Parathyroid adenoma (tissue), 2 donors: ENCODE measurements around the gene LIPC.

ENCODE experiments used
- H2AFZ ChIP-seq: fragments of 300-600 bp; sonication (generic); one replicate; pipeline ENCODE4 v1.7.0; 2017; ENCODE audit warnings: antibody characterized with exemption, mild to moderate bottlenecking
- H3K27ac ChIP-seq: fragments of 300-600 bp; sonication (generic); one replicate; pipeline ENCODE4 v1.7.0; 2017
- H3K27me3 ChIP-seq: fragments of 300-600 bp; sonication (generic); one replicate; pipeline ENCODE4 v1.7.0; 2017; ENCODE audit warnings: low read length; ENCODE audit not compliant: control insufficient read depth, insufficient read depth
- H3K36me3 ChIP-seq: fragments of 300-600 bp; sonication (generic); one replicate; pipeline ENCODE4 v1.7.0; 2017; ENCODE audit warnings: low read length; ENCODE audit not compliant: control insufficient read depth, insufficient read depth
- H3K4me1 ChIP-seq: fragments of 300-600 bp; sonication (generic); one replicate; pipeline ENCODE4 v1.7.0; 2017; ENCODE audit warnings: control low read depth
- H3K4me2 ChIP-seq: fragments of 300-600 bp; sonication (generic); one replicate; pipeline ENCODE4 v1.7.0; 2017; ENCODE audit warnings: low read length
- H3K4me3 ChIP-seq: fragments of 300-600 bp; sonication (generic); one replicate; pipeline ENCODE4 v1.7.0; 2017; ENCODE audit warnings: low read depth, low read length
- H3K79me2 ChIP-seq: fragments of 300-600 bp; sonication (generic); one replicate; pipeline ENCODE4 v1.7.0; 2017; ENCODE audit warnings: control low read depth
- H3K9ac ChIP-seq: fragments of 300-600 bp; sonication (generic); one replicate; pipeline ENCODE4 v1.7.0; 2017; ENCODE audit warnings: mild to moderate bottlenecking
- H3K9me3 ChIP-seq: fragments of 300-600 bp; sonication (generic); one replicate; pipeline ENCODE4 v1.7.0; 2017; ENCODE audit warnings: low read length; ENCODE audit not compliant: control insufficient read depth
- CTCF ChIP-seq: fragments of 300-600 bp; sonication (generic); IDR thresholded peaks from one replicate; pipeline ENCODE4 v1.7.0; 2017; ENCODE audit warnings: antibody characterized with exemption, mild to moderate bottlenecking
- donor health status: primary hyperparathyroidism.

LIPC gene

GRCh38 chr15:58584789-58585461 is 153.1 kb downstream of the LIPC start:
- no peaks in the 10 kb centered on the region for H3K36me3 ChIP-seq
- TF ChIP-seq CTCF: no peak
- no peak overlapping the region for H2AFZ ChIP-seq

GRCh38 chr15:58585693-58586443 is 154.1 kb downstream of the LIPC start:
- H3K79me2 ChIP-seq: no peaks in the 10 kb centered on the region
- H2AFZ ChIP-seq: no peak overlapping the region
- H3K4me2 ChIP-seq: no peak overlapping the region
- no peaks in the 10 kb centered on the region for H3K27me3 ChIP-seq
- H3K4me1 ChIP-seq: no peaks in the 10 kb centered on the region
- TF ChIP-seq CTCF: no peak
- H3K4me3 ChIP-seq: no peak overlapping the region
- no peak overlapping the region for H3K27ac ChIP-seq
- no peaks in the 10 kb centered on the region for H3K9me3 ChIP-seq
- no peak overlapping the region for H3K9ac ChIP-seq
- no peaks in the 10 kb centered on the region for H3K36me3 ChIP-seq

More at GRCh38 chr15:58584789-58585461, 153.1 kb downstream of the LIPC start:
- H3K4me2 ChIP-seq: no peak overlapping the region
- no peaks in the 10 kb centered on the region for H3K9me3 ChIP-seq
- no peak overlapping the region for H3K4me3 ChIP-seq
- no peak overlapping the region for H3K9ac ChIP-seq
- no peaks in the 10 kb centered on the region for H3K4me1 ChIP-seq
- no peaks in the 10 kb centered on the region for H3K27me3 ChIP-seq
- H3K27ac ChIP-seq: no peak overlapping the region
- H3K79me2 ChIP-seq: no peaks in the 10 kb centered on the region

- Histone ChIP-seq H3K4me2 (no peak overlapping the region), H3K36me3 (no peaks in the 10 kb centered on the region)
Observed at GRCh38 chr15:58587486-58587885, 155.7 kb downstream of the LIPC start.

GRCh38 chr15:58588096-58588495 is 156.3 kb downstream of the LIPC start:
- Histone ChIP-seq H3K4me3 (no peak overlapping the region), H3K4me1 (no peaks in the 10 kb centered on the region), H3K9me3 (no peaks in the 10 kb centered on the region), H3K27me3 (no peaks in the 10 kb centered on the region), H3K9ac (no peak overlapping the region), H2AFZ (no peak overlapping the region), H3K36me3 (no peaks in the 10 kb centered on the region), H3K27ac (no peak overlapping the region), H3K4me2 (no peak overlapping the region), H3K79me2 (no peaks in the 10 kb centered on the region)
- TF ChIP-seq CTCF: no peak

More at GRCh38 chr15:58587486-58587885, 155.7 kb downstream of the LIPC start:
- Histone ChIP-seq H3K9me3 (no peaks in the 10 kb centered on the region), H3K27ac (no peak overlapping the region), H2AFZ (no peak overlapping the region), H3K4me3 (no peak overlapping the region), H3K27me3 (no peaks in the 10 kb centered on the region), H3K79me2 (no peaks in the 10 kb centered on the region), H3K9ac (no peak overlapping the region), H3K4me1 (no peaks in the 10 kb centered on the region)
- TF ChIP-seq CTCF: no peak
